ENCODE results near the gene OPCML. TPM values are rescaled to one million over a fixed set of nuclear protein-coding genes. Genes with fewer than 3 reads are reported as not detected.

OPCML gene
- total RNA-seq, 1 donor from 2014 or later = 4.6 TPM

- Mint-ChIP-seq H3K4me3 (no peak overlapping the region), H3K27ac (no peak overlapping the region), H3K27me3 (no peaks in the 10 kb centered on the region), H3K9me3 (peaks cover 6% of the 10 kb centered on the region), H3K4me1 (ENCODE audit: unreplicated experiment) (no peaks in the 10 kb centered on the region), H3K36me3 (no peaks in the 10 kb centered on the region)
- no peak for DNase-seq (ENCODE audit: extremely low spot score, unreplicated experiment)
- TF ChIP-seq, protein P1, sequence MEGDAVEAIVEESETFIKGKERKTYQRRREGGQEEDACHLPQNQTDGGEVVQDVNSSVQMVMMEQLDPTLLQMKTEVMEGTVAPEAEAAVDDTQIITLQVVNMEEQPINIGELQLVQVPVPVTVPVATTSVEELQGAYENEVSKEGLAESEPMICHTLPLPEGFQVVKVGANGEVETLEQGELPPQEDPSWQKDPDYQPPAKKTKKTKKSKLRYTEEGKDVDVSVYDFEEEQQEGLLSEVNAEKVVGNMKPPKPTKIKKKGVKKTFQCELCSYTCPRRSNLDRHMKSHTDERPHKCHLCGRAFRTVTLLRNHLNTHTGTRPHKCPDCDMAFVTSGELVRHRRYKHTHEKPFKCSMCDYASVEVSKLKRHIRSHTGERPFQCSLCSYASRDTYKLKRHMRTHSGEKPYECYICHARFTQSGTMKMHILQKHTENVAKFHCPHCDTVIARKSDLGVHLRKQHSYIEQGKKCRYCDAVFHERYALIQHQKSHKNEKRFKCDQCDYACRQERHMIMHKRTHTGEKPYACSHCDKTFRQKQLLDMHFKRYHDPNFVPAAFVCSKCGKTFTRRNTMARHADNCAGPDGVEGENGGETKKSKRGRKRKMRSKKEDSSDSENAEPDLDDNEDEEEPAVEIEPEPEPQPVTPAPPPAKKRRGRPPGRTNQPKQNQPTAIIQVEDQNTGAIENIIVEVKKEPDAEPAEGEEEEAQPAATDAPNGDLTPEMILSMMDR (conservative IDR thresholded peaks at IDR 0.05) = no peak
Observed at GRCh38 chr11:132576706-132577105, 955.6 kb downstream of the OPCML start.

DNA sequence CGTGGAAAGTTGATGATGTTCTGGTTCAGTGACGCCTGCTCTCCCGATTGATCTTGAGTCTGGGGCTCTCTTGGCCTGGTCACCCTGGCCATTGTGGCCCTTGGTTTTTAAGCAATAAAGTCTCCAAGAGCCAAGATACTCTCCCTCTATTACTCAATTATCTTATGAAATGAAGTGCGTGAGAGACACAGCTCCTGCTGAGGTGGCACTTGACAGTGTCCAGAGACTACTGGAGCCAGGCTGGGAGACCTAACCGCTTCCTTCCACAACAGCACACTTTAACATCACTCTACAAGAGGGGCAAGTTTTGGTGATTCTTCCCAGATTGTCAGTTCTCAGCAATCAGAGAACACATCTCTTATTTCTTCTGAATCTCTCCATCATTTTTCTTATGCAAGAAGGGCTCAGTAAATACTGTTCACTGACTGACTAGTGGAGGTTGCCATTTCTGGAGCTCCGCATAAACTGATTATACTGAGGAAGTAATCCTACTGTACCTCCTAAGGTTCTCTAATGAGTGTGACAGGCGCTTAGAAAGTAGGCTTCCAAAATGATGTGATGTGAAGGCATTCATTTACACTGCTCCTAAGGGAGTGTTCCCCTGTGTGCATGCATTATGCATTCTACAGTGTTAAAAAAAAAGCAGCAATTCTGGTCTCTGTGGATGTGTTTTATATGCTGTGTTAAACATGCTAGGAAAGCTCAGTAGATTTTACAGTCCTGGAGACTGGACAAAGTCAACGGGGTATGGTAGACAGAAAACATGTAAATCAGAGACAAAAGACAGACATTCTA lies 968.0 kb downstream of the OPCML start:
- Mint-ChIP-seq H3K4me1 (ENCODE audit: unreplicated experiment) (peaks cover 28% of the 10 kb centered on the region), H3K9me3 (no peaks in the 10 kb centered on the region), H3K4me3 (no peak overlapping the region), H3K27ac (no peak overlapping the region), H3K36me3 (no peaks in the 10 kb centered on the region), H3K27me3 (peaks cover 19% of the 10 kb centered on the region)
- DNase-seq (ENCODE audit: extremely low spot score, unreplicated experiment) = no peak
- TF ChIP-seq, protein P1 (conservative IDR thresholded peaks at IDR 0.05) = no peak

DNA sequence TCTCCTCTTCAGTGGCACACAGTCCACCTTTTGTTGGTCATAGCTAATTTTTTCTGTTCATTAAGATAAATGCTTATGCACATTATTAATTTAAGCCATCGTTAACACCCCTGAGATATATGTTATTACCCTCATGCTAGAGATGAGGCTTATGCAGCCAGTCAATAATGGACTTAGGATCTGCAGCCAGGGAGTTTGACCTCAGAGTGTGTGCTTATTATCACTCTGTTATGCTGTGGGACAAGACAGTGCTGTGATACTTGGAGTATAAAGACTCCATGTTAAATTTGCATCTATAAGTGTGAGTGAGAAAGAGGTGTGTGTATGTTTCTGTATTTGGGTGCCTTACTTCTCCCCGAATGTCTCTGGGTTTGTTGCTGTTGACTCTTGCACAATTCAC lies 969.3 kb downstream of the OPCML start:
- TF ChIP-seq, protein P1 (conservative IDR thresholded peaks at IDR 0.05) = no peak
- Mint-ChIP-seq H3K4me1 (ENCODE audit: unreplicated experiment) (peaks cover 37% of the 10 kb centered on the region), H3K4me3 (no peak overlapping the region), H3K27me3 (peaks cover 19% of the 10 kb centered on the region), H3K9me3 (peaks cover 5% of the 10 kb centered on the region), H3K36me3 (no peaks in the 10 kb centered on the region), H3K27ac (no peak overlapping the region)
- DNase-seq (ENCODE audit: extremely low spot score, unreplicated experiment) = no peak

DNA sequence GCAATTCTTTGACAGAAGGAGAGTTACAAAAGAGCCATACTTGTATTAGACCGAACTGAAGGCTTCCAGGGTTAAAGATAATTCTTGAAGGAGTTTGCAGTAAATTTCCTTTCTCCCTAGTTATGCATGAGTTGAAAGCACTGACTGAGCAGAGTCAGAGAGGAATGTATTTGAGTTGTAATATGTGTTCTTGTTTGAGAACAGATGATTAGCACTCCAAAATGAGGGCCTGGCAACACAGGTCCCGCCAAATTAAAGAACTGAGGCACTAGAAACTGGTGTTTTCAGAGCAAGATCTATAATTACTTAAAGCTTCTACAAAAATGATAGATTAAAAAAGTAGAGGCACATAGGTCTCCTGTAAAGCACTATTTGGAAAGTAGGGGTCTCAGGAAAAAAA lies 970.4 kb downstream of the OPCML start:
- Mint-ChIP-seq H3K4me1 (ENCODE audit: unreplicated experiment) (peaks cover 37% of the 10 kb centered on the region), H3K27me3 (peaks cover 19% of the 10 kb centered on the region), H3K27ac (no peak overlapping the region)

DNA sequence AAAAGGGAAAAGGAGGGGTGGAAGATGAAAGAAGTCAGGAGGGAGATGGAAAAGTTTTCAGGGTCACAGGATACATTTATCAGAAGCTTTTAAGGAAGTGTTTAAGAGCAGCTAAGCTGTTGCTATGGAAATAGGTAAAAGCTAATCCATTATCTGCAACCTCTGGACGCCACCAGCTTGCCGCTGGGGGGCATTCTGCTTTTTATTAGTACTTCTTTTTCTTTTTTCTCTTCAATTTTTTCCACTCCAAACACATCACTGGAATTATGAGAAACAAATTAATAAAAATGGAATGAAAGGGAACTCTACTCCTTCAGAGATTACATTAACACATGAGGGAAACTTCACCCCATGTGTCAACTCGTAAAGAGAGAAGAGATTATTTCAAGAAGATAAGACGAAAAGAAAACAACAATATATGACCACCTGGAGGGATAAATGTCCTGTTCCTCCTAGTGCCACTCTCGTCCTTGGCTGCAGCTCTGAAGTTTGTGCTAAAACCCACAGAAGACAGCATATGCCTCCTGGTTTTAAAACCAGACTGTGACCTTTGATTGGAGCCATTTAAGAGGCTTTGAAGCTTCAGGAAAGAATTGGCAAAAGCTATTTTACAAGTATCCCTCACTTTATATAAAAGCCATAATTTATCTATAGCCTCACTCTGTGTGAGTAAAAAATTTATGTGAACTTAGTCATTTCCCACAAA lies 972.8 kb downstream of the OPCML start:
- Mint-ChIP-seq H3K27me3 (peaks cover 7% of the 10 kb centered on the region), H3K4me3 (peak overlapping the region; percentile 35), H3K9me3 (peaks cover 5% of the 10 kb centered on the region), H3K36me3 (peaks cover 4% of the 10 kb centered on the region), H3K27ac (peak overlapping the region; percentile 48), H3K4me1 (ENCODE audit: unreplicated experiment) (peaks cover 37% of the 10 kb centered on the region)
- TF ChIP-seq, protein P1 (conservative IDR thresholded peaks at IDR 0.05) = peak; percentile 38
- no peak for DNase-seq (ENCODE audit: extremely low spot score, unreplicated experiment)

More for the DNA sequence above, 970.4 kb downstream of the OPCML start:
- no peaks in the 10 kb centered on the region for H3K36me3 Mint-ChIP-seq
- DNase-seq (ENCODE audit: extremely low spot score, unreplicated experiment) = no peak
- H3K4me3 Mint-ChIP-seq = no peak overlapping the region
- peaks cover 5% of the 10 kb centered on the region for H3K9me3 Mint-ChIP-seq
- TF ChIP-seq, protein P1 (conservative IDR thresholded peaks at IDR 0.05) = no peak

Measured in type B pancreatic cell (in vitro differentiated cells).